Hepatocyte (in vitro differentiated cells): ENCODE data around the gene CASQ1. TPM values are rescaled to one million over a fixed set of nuclear protein-coding genes. Genes with fewer than 3 reads are reported as not detected.

Experiments used
- DNase-seq: peaks from one replicate; pipeline ENCODE4 v3.0.0-alpha.2; 2016; ENCODE audit warnings: low spot score
- H2AFZ ChIP-seq: fragments of 200-600 bp; sonication (generic); 2 replicates; pipeline ENCODE4 v1.6.0; 2016; ENCODE audit warnings: antibody characterized with exemption, mild to moderate bottlenecking
- H3K27ac ChIP-seq: fragments of 200-600 bp; sonication (generic); 2 replicates; pipeline ENCODE4 v1.5.1; 2016; ENCODE audit warnings: mild to moderate bottlenecking
- H3K27me3 ChIP-seq: fragments of 200-600 bp; sonication (generic); 2 replicates; pipeline ENCODE4 v1.6.1; 2016
- H3K36me3 ChIP-seq: fragments of 200-600 bp; sonication (generic); replicated peaks from 2 replicates; pipeline ENCODE4 v1.5.1; 2016; ENCODE audit warnings: low read depth; ENCODE audit not compliant: insufficient read depth
- H3K4me1 ChIP-seq: fragments of 200-600 bp; sonication (generic); 2 replicates; pipeline ENCODE4 v1.5.1; 2016; ENCODE audit warnings: mild to moderate bottlenecking, moderate library complexity; ENCODE audit not compliant: insufficient read depth
- H3K4me2 ChIP-seq: fragments of 200-600 bp; sonication (generic); 2 replicates; pipeline ENCODE4 v1.6.0; 2016
- H3K4me3 ChIP-seq: fragments of 200-600 bp; sonication (generic); 2 replicates; pipeline ENCODE4 v1.5.1; 2016; ENCODE audit warnings: mild to moderate bottlenecking
- H3K79me2 ChIP-seq: fragments of 200-600 bp; sonication (generic); 2 replicates; pipeline ENCODE4 v1.6.0; 2017; ENCODE audit warnings: mild to moderate bottlenecking
- H3K9me2 ChIP-seq: fragments of 200-600 bp; sonication (generic); replicated peaks from 2 replicates; pipeline ENCODE4 v1.6.0; 2017; ENCODE audit warnings: mild to moderate bottlenecking; ENCODE audit not compliant: insufficient read depth
- H3K9me3 ChIP-seq: fragments of 200-600 bp; sonication (generic); 2 replicates; pipeline ENCODE4 v1.5.1; 2016; ENCODE audit warnings: low read depth, mild to moderate bottlenecking
- H4K20me1 ChIP-seq: fragments of 200-600 bp; sonication (generic); 2 replicates; pipeline ENCODE4 v1.6.0; 2016; ENCODE audit warnings: mild to moderate bottlenecking; ENCODE audit not compliant: insufficient read depth, poor library complexity, severe bottlenecking
- CTCF ChIP-seq: fragments of 200-600 bp; sonication (generic); IDR thresholded peaks from 2 replicates; pipeline ENCODE4 v1.5.1; 2016; ENCODE audit warnings: antibody characterized with exemption, mild to moderate bottlenecking; ENCODE audit not compliant: poor library complexity
- EZH2 ChIP-seq: fragments of 200-600 bp; sonication (generic); IDR thresholded peaks from 2 replicates; pipeline ENCODE4 v1.6.1; 2016; ENCODE audit warnings: antibody characterized with exemption, mild to moderate bottlenecking, borderline replicate concordance
- EZH2phosphoT487 ChIP-seq: fragments of 200-600 bp; sonication (generic); IDR thresholded peaks from one replicate; pipeline ENCODE4 v1.6.1; 2018; ENCODE audit warnings: antibody characterized with exemption, mild to moderate bottlenecking, low read depth, moderate library complexity; ENCODE audit not compliant: unreplicated experiment, severe bottlenecking
- WGBS: methylation state at CpG from one replicate; pipeline ENCODE4 v1.1.6; 2016; ENCODE audit warnings: low lambda C conversion rate; ENCODE audit errors: missing lambda C conversion rate; 5-methylcytosine and 5-hydroxymethylcytosine counted together
- polyA plus RNA-seq: library from polyadenylated mRNA; unstranded; fragments of >200 nt; fragmentation: Nextera tagmentation; extraction: Ambion mirVana; gene quantifications from 2 replicates; pipeline ENCODE4 v1.2.1, GENCODE V29; 2016
- total RNA-seq: library from RNA; depleted of rRNA; stranded (reverse); fragments of >200 nt; gene quantifications from 2 replicates; pipeline ENCODE4 v1.2.3, GENCODE V29; 2014

The CASQ1 gene
- total and polyA plus RNA-seq, 2 experiments from 2014 or later = 0.51 TPM; not detected in 1

GRCh38 chr1:160197231-160197630 is 6.9 kb downstream of the CASQ1 start:
- Histone ChIP-seq H4K20me1 (no peaks in the 10 kb centered on the region), H3K27me3 (no peaks in the 10 kb centered on the region), H3K4me2 (no peak overlapping the region), H2AFZ (no peak overlapping the region), H3K79me2 (no peaks in the 10 kb centered on the region), H3K4me1 (peaks cover 4% of the 10 kb centered on the region), H3K9me2 (no peaks in the 10 kb centered on the region), H3K9me3 (no peaks in the 10 kb centered on the region), H3K27ac (no peak overlapping the region), H3K36me3 (no peaks in the 10 kb centered on the region), H3K4me3 (no peak overlapping the region)
- TF ChIP-seq EZH2 = no peak
- no peak for TF ChIP-seq CTCF
- TF ChIP-seq EZH2phosphoT487 = no peak
- no peak for DNase-seq
- WGBS = 94% methylated on average over 4 of the region's 4 CpGs

DNA sequence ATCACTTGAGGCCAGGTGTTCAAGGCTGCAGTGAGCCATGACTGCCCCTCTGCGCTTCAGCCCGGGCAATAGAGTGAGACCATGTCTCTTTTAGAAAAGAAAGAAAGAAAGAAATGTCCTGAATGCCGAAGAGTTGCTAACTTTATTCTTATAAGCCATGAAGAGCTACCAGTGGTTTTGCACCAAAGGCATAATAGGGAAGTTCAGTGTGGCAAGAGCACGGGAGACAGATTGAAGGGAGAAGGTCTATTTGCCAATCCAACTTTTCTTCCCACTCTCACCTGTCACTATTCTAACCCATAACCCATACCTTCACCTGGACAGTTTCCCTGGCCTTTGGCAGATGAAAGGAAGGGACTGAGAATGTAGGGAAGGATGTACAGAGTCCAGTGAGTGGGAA is 10.4 kb downstream of the CASQ1 start:
- H3K27me3 ChIP-seq = no peaks in the 10 kb centered on the region

GRCh38 chr1:160204526-160205241 is 14.3 kb downstream of the CASQ1 start:
- Histone ChIP-seq H3K79me2 (peaks cover 9% of the 10 kb centered on the region), H3K4me1 (peaks cover 18% of the 10 kb centered on the region), H3K36me3 (no peaks in the 10 kb centered on the region), H3K4me2 (peak overlapping the region; percentile 94), H3K4me3 (peak overlapping the region; percentile 97), H3K27ac (peak overlapping the region; percentile 59), H2AFZ (peak overlapping the region; percentile 86), H3K9me3 (no peaks in the 10 kb centered on the region), H3K27me3 (no peaks in the 10 kb centered on the region), H3K9me2 (no peaks in the 10 kb centered on the region), H4K20me1 (peaks cover 2% of the 10 kb centered on the region)
- no peak for TF ChIP-seq EZH2phosphoT487
- WGBS = 34% methylated on average over 4 of the region's 7 CpGs
- no peak for DNase-seq

More for the DNA sequence above, 10.4 kb downstream of the CASQ1 start:
- Histone ChIP-seq H3K9me3 (no peaks in the 10 kb centered on the region), H4K20me1 (no peaks in the 10 kb centered on the region), H3K4me2 (no peak overlapping the region), H3K9me2 (no peaks in the 10 kb centered on the region), H3K36me3 (no peaks in the 10 kb centered on the region), H3K79me2 (no peaks in the 10 kb centered on the region), H3K4me1 (peaks cover 4% of the 10 kb centered on the region), H3K27ac (no peak overlapping the region), H3K4me3 (no peak overlapping the region), H2AFZ (no peak overlapping the region)
- TF ChIP-seq CTCF = no peak
- no peak for TF ChIP-seq EZH2
- no peak for TF ChIP-seq EZH2phosphoT487
- WGBS = 97% methylated on average over 4 of the region's 4 CpGs
- DNase-seq = no peak

GRCh38 chr1:160205242-160206035 is 15.1 kb downstream of the CASQ1 start, which contains the start of gene PEA15:
Gene PEA15, plus strand, starts transcription at chr1:160205384. Its CDS starts 6,161 bp downstream, at chr1:160211545.
- H2AFZ ChIP-seq = peak within 1 kb of the TSS; percentile 86
- H3K9me2 ChIP-seq = no peaks in the 10 kb centered on the region
- 4% methylated on average over 14 of the region's 76 CpGs for WGBS
- peak within 1 kb of the TSS; percentile 97 for H3K4me3 ChIP-seq
- H3K9me3 ChIP-seq = no peaks in the 10 kb centered on the region
- peaks cover 8% of the 10 kb centered on the region for H4K20me1 ChIP-seq
- peaks cover 13% of the 10 kb centered on the region for H3K79me2 ChIP-seq
- H3K4me1 ChIP-seq = peaks cover 21% of the 10 kb centered on the region
- H3K4me2 ChIP-seq = peak within 1 kb of the TSS; percentile 94
- no peaks in the 10 kb centered on the region for H3K27me3 ChIP-seq
- TF ChIP-seq CTCF = no peak
- no peak for TF ChIP-seq EZH2
- no peak for TF ChIP-seq EZH2phosphoT487
- peak within 1 kb of the TSS; percentile 94 for H3K27ac ChIP-seq
- H3K36me3 ChIP-seq = no peaks in the 10 kb centered on the region
- peak; percentile 88 for DNase-seq
